MM.1S (cell line): ENCODE data around the gene PRCD.

Source experiments
- DNase-seq: peaks from one replicate; pipeline ENCODE4 v3.0.0-alpha.2; 2015
- H2AFZ ChIP-seq: fragments of 300-600 bp; sonication (generic); 2 replicates; pipeline ENCODE4 v1.6.0; 2016; ENCODE audit warnings: antibody characterized with exemption, low read length
- H3F3A ChIP-seq: fragments of 300-600 bp; sonication (generic); 2 replicates; pipeline ENCODE4 v1.6.1; 2016; ENCODE audit warnings: mild to moderate bottlenecking, antibody characterized with exemption, low read length, moderate library complexity, mixed read lengths; ENCODE audit not compliant: insufficient read depth
- H3K27ac ChIP-seq: fragments of 300-600 bp; sonication (generic); 2 replicates; pipeline ENCODE4 v1.5.1; 2016; ENCODE audit warnings: mild to moderate bottlenecking, low read length
- H3K27me3 ChIP-seq: fragments of 300-600 bp; sonication (generic); replicated peaks from 2 replicates; pipeline ENCODE4 v1.6.0; 2016; ENCODE audit warnings: low read length; ENCODE audit not compliant: insufficient read depth
- H3K36me3 ChIP-seq: fragments of 300-600 bp; sonication (generic); replicated peaks from 2 replicates; pipeline ENCODE4 v1.6.1; 2016; ENCODE audit warnings: mild to moderate bottlenecking, low read length, mixed read lengths; ENCODE audit not compliant: insufficient read depth
- H3K4me1 ChIP-seq: fragments of 300-600 bp; sonication (generic); 2 replicates; pipeline ENCODE4 v1.6.1; 2016; ENCODE audit warnings: low read length, mixed read lengths
- H3K4me2 ChIP-seq: fragments of 300-600 bp; sonication (generic); 2 replicates; pipeline ENCODE4 v1.6.0; 2016; ENCODE audit warnings: low read depth, low read length
- H3K4me3 ChIP-seq: fragments of 300-600 bp; sonication (generic); 2 replicates; pipeline ENCODE4 v1.5.1; 2016; ENCODE audit warnings: low read length, mixed read lengths
- H3K79me2 ChIP-seq: fragments of 300-600 bp; sonication (generic); 2 replicates; pipeline ENCODE4 v1.6.1; 2016; ENCODE audit warnings: mixed run types, low read length, mixed read lengths
- H3K9ac ChIP-seq: fragments of 300-600 bp; sonication (generic); 2 replicates; pipeline ENCODE4 v1.6.1; 2016; ENCODE audit warnings: low read length, mixed read lengths
- H3K9me2 ChIP-seq: fragments of 300-600 bp; sonication (generic); replicated peaks from 2 replicates; pipeline ENCODE4 v1.6.1; 2016; ENCODE audit warnings: mild to moderate bottlenecking, low read length, mixed read lengths; ENCODE audit not compliant: insufficient read depth
- H3K9me3 ChIP-seq: fragments of 300-600 bp; sonication (generic); replicated peaks from 2 replicates; pipeline ENCODE4 v1.6.1; 2016; ENCODE audit warnings: mild to moderate bottlenecking, low read length, mixed read lengths; ENCODE audit not compliant: insufficient read depth
- H4K20me1 ChIP-seq: fragments of 300-600 bp; sonication (generic); 2 replicates; pipeline ENCODE4 v1.6.1; 2016; ENCODE audit warnings: mild to moderate bottlenecking, low read length, moderate library complexity, mixed read lengths; ENCODE audit not compliant: insufficient read depth
- EZH2 ChIP-seq: fragments of 300-600 bp; sonication (generic); optimal IDR thresholded peaks from 2 replicates; pipeline ENCODE3; 2017; ENCODE audit warnings: low read depth, mild to moderate bottlenecking, antibody characterized with exemption, low read length, mixed read lengths
- EZH2phosphoT487 ChIP-seq: fragments of 300-600 bp; sonication (generic); IDR thresholded peaks from 2 replicates; pipeline ENCODE4 v1.6.1; 2018; ENCODE audit warnings: antibody characterized with exemption, low read length
- TF ChIP-seq, protein P1 (sequence below): fragments of 300-600 bp; sonication (generic); IDR thresholded peaks from 2 replicates; pipeline ENCODE4 v1.5.1; 2016; ENCODE audit warnings: antibody characterized with exemption, low read length, mixed read lengths

PRCD gene

DNA sequence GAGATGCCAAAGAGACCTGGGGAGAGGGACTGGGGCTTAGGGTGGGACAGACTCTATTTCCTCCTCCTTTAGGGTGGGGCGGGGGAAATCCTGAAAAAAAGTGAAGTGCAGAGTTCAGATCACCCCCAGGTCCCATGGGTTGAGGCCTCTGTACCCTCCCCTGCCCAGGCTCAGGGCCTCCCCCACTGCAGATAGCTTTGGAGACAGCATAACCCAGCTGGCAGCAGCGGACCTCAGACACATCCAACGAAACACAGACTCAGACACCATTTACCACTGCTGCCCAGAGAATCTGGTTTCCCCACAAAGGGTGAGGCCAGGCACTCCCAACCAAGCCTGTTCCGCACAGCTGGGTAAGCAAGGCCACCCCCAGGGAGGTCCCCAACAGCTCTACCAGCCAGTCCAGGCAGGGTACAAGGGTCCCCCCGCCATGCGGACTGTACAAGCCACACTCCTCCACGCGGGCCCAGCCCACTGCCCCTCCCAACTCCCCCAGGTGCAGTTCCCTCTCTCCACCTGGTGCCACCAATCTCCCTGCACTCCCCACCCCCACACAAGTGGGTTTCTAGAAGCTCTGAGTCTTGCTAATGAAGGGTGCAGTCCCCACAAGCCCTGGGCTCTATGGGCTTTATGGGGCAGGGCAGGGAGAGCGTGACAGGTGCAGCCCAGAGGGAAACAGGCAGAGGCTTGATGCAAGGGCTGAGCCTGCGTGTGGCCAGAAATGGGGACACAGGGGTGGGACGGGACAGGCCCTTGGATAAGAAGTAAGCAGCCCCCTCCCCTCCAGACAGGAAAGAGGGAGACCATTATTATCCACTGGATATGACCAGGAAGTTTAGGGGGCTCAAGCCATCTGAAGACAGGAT, 47.5 kb upstream of the PRCD start:
- TF ChIP-seq, protein P1, sequence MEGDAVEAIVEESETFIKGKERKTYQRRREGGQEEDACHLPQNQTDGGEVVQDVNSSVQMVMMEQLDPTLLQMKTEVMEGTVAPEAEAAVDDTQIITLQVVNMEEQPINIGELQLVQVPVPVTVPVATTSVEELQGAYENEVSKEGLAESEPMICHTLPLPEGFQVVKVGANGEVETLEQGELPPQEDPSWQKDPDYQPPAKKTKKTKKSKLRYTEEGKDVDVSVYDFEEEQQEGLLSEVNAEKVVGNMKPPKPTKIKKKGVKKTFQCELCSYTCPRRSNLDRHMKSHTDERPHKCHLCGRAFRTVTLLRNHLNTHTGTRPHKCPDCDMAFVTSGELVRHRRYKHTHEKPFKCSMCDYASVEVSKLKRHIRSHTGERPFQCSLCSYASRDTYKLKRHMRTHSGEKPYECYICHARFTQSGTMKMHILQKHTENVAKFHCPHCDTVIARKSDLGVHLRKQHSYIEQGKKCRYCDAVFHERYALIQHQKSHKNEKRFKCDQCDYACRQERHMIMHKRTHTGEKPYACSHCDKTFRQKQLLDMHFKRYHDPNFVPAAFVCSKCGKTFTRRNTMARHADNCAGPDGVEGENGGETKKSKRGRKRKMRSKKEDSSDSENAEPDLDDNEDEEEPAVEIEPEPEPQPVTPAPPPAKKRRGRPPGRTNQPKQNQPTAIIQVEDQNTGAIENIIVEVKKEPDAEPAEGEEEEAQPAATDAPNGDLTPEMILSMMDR: no peak
- TF ChIP-seq EZH2 (no peak), EZH2phosphoT487 (no peak)
- Histone ChIP-seq H3K4me1 (peaks cover 43% of the 10 kb centered on the region), H3F3A (peaks cover 25% of the 10 kb centered on the region), H3K9ac (peak overlapping the region; percentile 61), H3K9me2 (no peaks in the 10 kb centered on the region), H3K27me3 (no peaks in the 10 kb centered on the region), H3K36me3 (no peaks in the 10 kb centered on the region), H3K79me2 (peaks cover 40% of the 10 kb centered on the region), H3K4me3 (no peak overlapping the region; the same call in 1 of the 2 replicates), H3K27ac (peak overlapping the region; percentile 83), H4K20me1 (no peaks in the 10 kb centered on the region), H2AFZ (no peak overlapping the region), H3K9me3 (no peaks in the 10 kb centered on the region), H3K4me2 (peak overlapping the region; percentile 75)
- no peak for DNase-seq

DNA sequence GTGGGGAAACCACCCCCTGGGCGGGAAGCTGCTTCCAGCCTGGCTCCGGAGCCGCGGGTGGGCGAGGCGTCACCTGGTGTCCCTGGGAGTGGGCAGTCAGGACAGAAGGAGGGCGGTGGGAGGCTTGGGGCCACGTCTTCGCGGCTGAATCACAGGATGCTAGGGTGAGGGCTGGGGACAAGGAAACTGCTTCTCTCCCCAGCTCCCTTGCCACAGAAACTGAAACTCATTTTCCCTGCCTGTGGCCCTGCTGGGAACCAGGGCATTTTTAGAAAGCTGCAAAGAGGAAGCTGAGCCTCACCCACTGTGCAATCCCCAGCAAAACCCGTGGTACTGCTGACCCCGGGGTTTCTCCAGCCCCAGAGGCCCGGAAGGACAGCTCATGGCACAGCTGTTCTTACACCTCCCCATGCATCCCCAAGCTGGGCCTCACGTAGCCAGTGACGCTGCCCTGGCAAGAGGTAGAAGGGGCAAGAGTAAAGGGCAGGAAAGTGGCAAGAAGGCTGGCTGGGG, 46.8 kb upstream of the PRCD start:
- Histone ChIP-seq H3K27me3 (no peaks in the 10 kb centered on the region), H3K9me3 (no peaks in the 10 kb centered on the region), H3K4me2 (peak overlapping the region; percentile 75), H3K9me2 (no peaks in the 10 kb centered on the region), H3K36me3 (no peaks in the 10 kb centered on the region), H3K4me3 (peak overlapping the region; percentile 10; the same call in 1 of the 2 replicates), H3K9ac (peak overlapping the region; percentile 61), H3F3A (peaks cover 25% of the 10 kb centered on the region), H2AFZ (peak overlapping the region; percentile 3; the same call in 1 of the 2 replicates), H3K79me2 (peaks cover 47% of the 10 kb centered on the region), H4K20me1 (no peaks in the 10 kb centered on the region), H3K27ac (peak overlapping the region; percentile 83), H3K4me1 (peaks cover 49% of the 10 kb centered on the region)
- no peak for TF ChIP-seq EZH2
- TF ChIP-seq, protein P1: no peak
- TF ChIP-seq EZH2phosphoT487: no peak
- DNase-seq: peak; percentile 81

GRCh38 chr17:76493505-76494167, 46.2 kb upstream of the PRCD start:
- H3F3A ChIP-seq: peaks cover 25% of the 10 kb centered on the region
- H4K20me1 ChIP-seq: no peaks in the 10 kb centered on the region
- no peak for TF ChIP-seq EZH2phosphoT487
- TF ChIP-seq, protein P1: no peak
- no peak for TF ChIP-seq EZH2
- DNase-seq: peak; percentile 22
- H3K9me2 ChIP-seq: no peaks in the 10 kb centered on the region
- H3K4me2 ChIP-seq: peak overlapping the region; percentile 75
- H3K27me3 ChIP-seq: no peaks in the 10 kb centered on the region
- peak overlapping the region; percentile 3; the same call in 1 of the 2 replicates for H2AFZ ChIP-seq
- H3K36me3 ChIP-seq: no peaks in the 10 kb centered on the region
- peaks cover 54% of the 10 kb centered on the region for H3K4me1 ChIP-seq
- H3K9ac ChIP-seq: peak overlapping the region; percentile 61
- H3K27ac ChIP-seq: peak overlapping the region; percentile 83
- peaks cover 52% of the 10 kb centered on the region for H3K79me2 ChIP-seq
- H3K4me3 ChIP-seq: peak overlapping the region; percentile 10; the same call in 1 of the 2 replicates
- H3K9me3 ChIP-seq: no peaks in the 10 kb centered on the region
